Measurements from ENCODE around the gene WDR64. TPM values are rescaled to one million over a fixed set of nuclear protein-coding genes. Genes with fewer than 3 reads are reported as not detected.

WDR64 gene
- total RNA-seq, 1 experiment from 2014 or later = not detected

DNA sequence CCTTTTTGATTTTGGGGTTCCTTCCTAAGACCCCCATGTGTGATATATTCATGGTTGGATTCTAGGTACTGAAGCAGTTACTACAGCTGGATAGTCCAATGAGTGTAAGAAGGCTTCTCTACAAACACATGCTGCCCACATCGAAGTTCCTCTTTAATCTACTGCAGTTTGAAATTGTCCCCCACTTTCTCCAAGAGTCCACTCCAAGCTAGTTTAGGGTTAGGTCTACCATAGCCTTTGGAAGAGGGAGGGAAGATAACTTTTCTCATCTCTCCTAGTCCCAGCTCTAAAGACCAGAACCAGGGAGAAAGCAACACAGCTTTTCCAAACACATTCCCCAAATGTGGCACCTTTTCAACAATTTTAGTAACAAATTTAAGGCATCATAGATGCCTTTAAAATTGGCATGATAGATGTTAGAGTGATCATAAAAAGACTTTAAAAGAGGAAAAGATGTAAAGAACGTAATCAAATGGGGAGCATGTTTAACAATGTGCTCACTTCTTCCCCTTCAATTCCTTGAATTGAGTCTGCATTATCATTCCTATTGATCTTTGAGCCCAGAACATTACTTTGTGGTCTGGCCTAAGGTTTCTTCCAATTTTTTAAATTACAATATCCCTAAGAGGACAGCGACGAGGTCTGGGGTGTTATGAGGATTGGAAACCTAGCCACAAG lies 194.9 kb downstream of the WDR64 start:
- intact Hi-C loops (cut with micrococcal nuclease) = loop anchor here (5.0 kb wide), 1 partner anchor 140 kb away; no protein-coding TSS in a partner anchor
- ATAC-seq (no peak), DNase-seq (no peak)
- peak overlapping the region; percentile 89 for H3K4me2 ChIP-seq (ENCODE audit: low read length)
- H3F3A ChIP-seq (ENCODE audit: low read length, unreplicated experiment) = no peaks in the 10 kb centered on the region
- peaks cover 26% of the 10 kb centered on the region for H3K79me2 ChIP-seq (ENCODE audit: low read length)
- BruUV-seq (replicated peaks) = no TSS peak
- no peaks in the 10 kb centered on the region for H3K9me3 ChIP-seq (ENCODE audit: low read length)
- H3K27ac ChIP-seq (ENCODE audit: low read length) = peak overlapping the region; percentile 89
- no peaks in the 10 kb centered on the region for H3K27me3 ChIP-seq (ENCODE audit: low read length)
- peaks cover 18% of the 10 kb centered on the region for H3K4me1 ChIP-seq (ENCODE audit: insufficient read depth, low read length)
- H2AFZ ChIP-seq (ENCODE audit: low read length) = peak overlapping the region; percentile 95
- ChIA-PET POLR2A (ENCODE audit: unreplicated experiment) (no interaction called here), CTCF (interaction anchor here (0.6 to 1.2 kb wide), 2 partner anchors 110 to 236 kb away, joined by 4 to 9 read pairs; no protein-coding TSS in a partner anchor)
- 0 out of 2 replicates have a peak, but pooled peaks cover 3% of the 10 kb centered on the region for H4K20me1 ChIP-seq (ENCODE audit: low read length)
- peak overlapping the region; percentile 84 for H3K4me3 ChIP-seq (ENCODE audit: low read length)
- TF ChIP-seq EZH2phosphoT487 (IDR thresholded peaks at IDR 0.05; ENCODE audit: borderline replicate concordance, low read length) (no peak), EZH2 (IDR thresholded peaks at IDR 0.05; ENCODE audit: low read length, unreplicated experiment) (no peak)
- TF ChIP-seq, protein P1, sequence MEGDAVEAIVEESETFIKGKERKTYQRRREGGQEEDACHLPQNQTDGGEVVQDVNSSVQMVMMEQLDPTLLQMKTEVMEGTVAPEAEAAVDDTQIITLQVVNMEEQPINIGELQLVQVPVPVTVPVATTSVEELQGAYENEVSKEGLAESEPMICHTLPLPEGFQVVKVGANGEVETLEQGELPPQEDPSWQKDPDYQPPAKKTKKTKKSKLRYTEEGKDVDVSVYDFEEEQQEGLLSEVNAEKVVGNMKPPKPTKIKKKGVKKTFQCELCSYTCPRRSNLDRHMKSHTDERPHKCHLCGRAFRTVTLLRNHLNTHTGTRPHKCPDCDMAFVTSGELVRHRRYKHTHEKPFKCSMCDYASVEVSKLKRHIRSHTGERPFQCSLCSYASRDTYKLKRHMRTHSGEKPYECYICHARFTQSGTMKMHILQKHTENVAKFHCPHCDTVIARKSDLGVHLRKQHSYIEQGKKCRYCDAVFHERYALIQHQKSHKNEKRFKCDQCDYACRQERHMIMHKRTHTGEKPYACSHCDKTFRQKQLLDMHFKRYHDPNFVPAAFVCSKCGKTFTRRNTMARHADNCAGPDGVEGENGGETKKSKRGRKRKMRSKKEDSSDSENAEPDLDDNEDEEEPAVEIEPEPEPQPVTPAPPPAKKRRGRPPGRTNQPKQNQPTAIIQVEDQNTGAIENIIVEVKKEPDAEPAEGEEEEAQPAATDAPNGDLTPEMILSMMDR (conservative IDR thresholded peaks at IDR 0.05; ENCODE audit: low read depth, low read length) = no peak
- H3K9me2 ChIP-seq (replicated peaks; ENCODE audit: low read length) = no peaks in the 10 kb centered on the region
- peak overlapping the region; percentile 91 for H3K9ac ChIP-seq (ENCODE audit: low read length)
- H3K36me3 ChIP-seq (ENCODE audit: low read depth, low read length) = peaks cover 10% of the 10 kb centered on the region

- Histone ChIP-seq H3K27me3 (ENCODE audit: low read length) (no peaks in the 10 kb centered on the region), H2AFZ (ENCODE audit: low read length) (peak overlapping the region; percentile 95), H3K36me3 (ENCODE audit: low read depth, low read length) (peaks cover 15% of the 10 kb centered on the region), H3K9me3 (ENCODE audit: low read length) (no peaks in the 10 kb centered on the region), H4K20me1 (ENCODE audit: low read length) (0 out of 2 replicates have a peak, but pooled peaks cover 3% of the 10 kb centered on the region), H3K4me2 (ENCODE audit: low read length) (peak overlapping the region; percentile 89), H3K4me3 (ENCODE audit: low read length) (peak overlapping the region; percentile 84), H3K79me2 (ENCODE audit: low read length) (peaks cover 26% of the 10 kb centered on the region), H3K9me2 (replicated peaks; ENCODE audit: low read length) (no peaks in the 10 kb centered on the region), H3K4me1 (ENCODE audit: insufficient read depth, low read length) (peaks cover 18% of the 10 kb centered on the region), H3F3A (ENCODE audit: low read length, unreplicated experiment) (no peaks in the 10 kb centered on the region), H3K9ac (ENCODE audit: low read length) (peak overlapping the region; percentile 91), H3K27ac (ENCODE audit: low read length) (peak overlapping the region; percentile 89)
- POLR2A ChIA-PET (ENCODE audit: unreplicated experiment) = no interaction called here
- no peak for ATAC-seq
- TF ChIP-seq, protein P1 (conservative IDR thresholded peaks at IDR 0.05; ENCODE audit: low read depth, low read length) = no peak
- TF ChIP-seq EZH2phosphoT487 (IDR thresholded peaks at IDR 0.05; ENCODE audit: borderline replicate concordance, low read length) = no peak
- TF ChIP-seq EZH2 (IDR thresholded peaks at IDR 0.05; ENCODE audit: low read length, unreplicated experiment) = no peak
- no peak for DNase-seq
- intact Hi-C loops (cut with micrococcal nuclease) = loop anchor here (5.0 kb wide), 1 partner anchor 140 kb away; no protein-coding TSS in a partner anchor
- TSS peak; percentile 87 for BruUV-seq (replicated peaks)
- CTCF ChIA-PET = interaction anchor here (0.6 to 1.2 kb wide), 2 partner anchors 110 to 236 kb away, joined by 4 to 9 read pairs; no protein-coding TSS in a partner anchor
Observed at GRCh38 chr1:241847540-241847795, 195.4 kb downstream of the WDR64 start.
